IMR-90 (cell line): ENCODE measurements around the gene GCSH. TPM values are rescaled to one million over a fixed set of nuclear protein-coding genes. Genes with fewer than 3 reads are reported as not detected.

Experiments
- ATAC-seq: fragments of 200-7000 bp; cut with Tn5 transposase; 2 replicates; pipeline ENCODE4 v1.9.1; 2020; ENCODE audit warnings: low read depth, mild to moderate bottlenecking, moderate library complexity
- BruUV-seq: library from RNA; stranded (reverse); fragments of 400-500 nt; replicated peaks from 2 replicates; lab custom pipeline; 2021; lab: Mats Ljungman, UMichigan
- CTCF ChIA-PET: fragments of 300-600 bp; formaldehyde crosslinking; extraction: SDS; loops from one replicate; lab custom pipeline; 2021; ENCODE audit warnings: antibody characterized with exemption; lab: Yijun Ruan, JAX
- POLR2A ChIA-PET: fragments of 300-600 bp; sonication (Branson Sonifier 250); formaldehyde crosslinking; loops from one replicate; lab custom pipeline; 2022; ENCODE audit warnings: antibody characterized with exemption; ENCODE audit not compliant: unreplicated experiment; lab: Charles Lee
- DNase-seq: peaks from one replicate; pipeline ENCODE4 v3.0.0; 2013
- H2AFZ ChIP-seq: replicated peaks from 2 replicates; pipeline ENCODE3; 2013; ENCODE audit warnings: low read length, mild to moderate bottlenecking; ENCODE audit not compliant: poor library complexity
- H2AK5ac ChIP-seq: 2 replicates; pipeline ENCODE4 v1.6.1; 2013; ENCODE audit warnings: low read depth, low read length, inconsistent platforms
- H2AK9ac ChIP-seq: replicated peaks from 2 replicates; pipeline ENCODE3; 2013; ENCODE audit warnings: mild to moderate bottlenecking, low read depth, low read length, moderate library complexity; ENCODE audit not compliant: poor library complexity
- H2BK120ac ChIP-seq: 2 replicates; pipeline ENCODE4 v1.6.1; 2013; ENCODE audit warnings: low read depth, low read length, inconsistent platforms
- H2BK15ac ChIP-seq: 3 replicates; pipeline ENCODE4 v1.6.1; 2013; ENCODE audit warnings: low read depth, low read length, inconsistent platforms
- H2BK20ac ChIP-seq: 2 replicates; pipeline ENCODE4 v1.6.1; 2013; ENCODE audit warnings: low read depth, mild to moderate bottlenecking, inconsistent platforms, low read length, moderate library complexity
- H2BK5ac ChIP-seq: 2 replicates; pipeline ENCODE4 v1.6.1; 2013; ENCODE audit warnings: mild to moderate bottlenecking, low read depth, low read length, inconsistent platforms; ENCODE audit not compliant: poor library complexity, severe bottlenecking
- H3K14ac ChIP-seq: replicated peaks from 2 replicates; pipeline ENCODE4 v1.6.1; 2013; ENCODE audit warnings: low read depth, low read length, inconsistent platforms
- H3K18ac ChIP-seq: 2 replicates; pipeline ENCODE4 v1.6.1; 2013; ENCODE audit warnings: low read depth, low read length, control low read depth
- H3K23ac ChIP-seq: 2 replicates; pipeline ENCODE4 v1.6.1; 2013; ENCODE audit warnings: low read depth, low read length, inconsistent platforms
- H3K27ac ChIP-seq: 2 replicates; pipeline ENCODE4 v1.5.1; 2013; ENCODE audit warnings: mild to moderate bottlenecking, control low read depth, low read length; ENCODE audit not compliant: insufficient read depth
- H3K27me3 ChIP-seq: 2 replicates; pipeline ENCODE4 v1.6.1; 2013; ENCODE audit warnings: low read length; ENCODE audit not compliant: control insufficient read depth, insufficient read depth
- H3K36me3 ChIP-seq: 2 replicates; pipeline ENCODE4 v1.6.1; 2013; ENCODE audit warnings: low read length, mixed read lengths; ENCODE audit not compliant: control insufficient read depth, insufficient read depth
- H3K4ac ChIP-seq: 2 replicates; pipeline ENCODE4 v1.6.1; 2013; ENCODE audit warnings: low read depth, low read length, inconsistent platforms
- H3K4me1 ChIP-seq: 2 replicates; pipeline ENCODE4 v1.6.1; 2013; ENCODE audit warnings: low read length, mixed read lengths; ENCODE audit not compliant: control insufficient read depth, insufficient read depth
- H3K4me2 ChIP-seq: 2 replicates; pipeline ENCODE4 v1.6.1; 2013; ENCODE audit warnings: low read depth, mild to moderate bottlenecking, control low read depth, low read length, moderate library complexity
- H3K4me3 ChIP-seq: 2 replicates; pipeline ENCODE4 v1.5.1; 2013; ENCODE audit warnings: low read depth, mild to moderate bottlenecking, control low read depth, low read length, moderate library complexity; ENCODE audit not compliant: insufficient read depth
- H3K56ac ChIP-seq: 2 replicates; pipeline ENCODE4 v1.6.1; 2013; ENCODE audit warnings: low read length, inconsistent platforms; ENCODE audit not compliant: insufficient read depth; ENCODE audit errors: extremely low read depth
- H3K79me1 ChIP-seq, 2 experiments: 2 replicates each; pipeline ENCODE4 v1.6.1; 2013; ENCODE audit warnings: low read length in 2 of 2, inconsistent platforms in 1 of 2, low read depth in 1 of 2
- H3K9ac ChIP-seq: 2 replicates; pipeline ENCODE4 v1.6.1; 2013; ENCODE audit warnings: low read depth, low read length, control low read depth
- H3K9me1 ChIP-seq: 2 replicates; pipeline ENCODE4 v1.6.1; 2013; ENCODE audit warnings: low read length, inconsistent platforms; ENCODE audit not compliant: insufficient read depth
- H3K9me3 ChIP-seq: 2 replicates; pipeline ENCODE4 v1.6.1; 2013; ENCODE audit warnings: low read length; ENCODE audit not compliant: control insufficient read depth, insufficient read depth
- H4K20me1 ChIP-seq: 2 replicates; pipeline ENCODE4 v1.6.1; 2013; ENCODE audit warnings: low read length, inconsistent platforms; ENCODE audit not compliant: insufficient read depth
- H4K5ac ChIP-seq: 2 replicates; pipeline ENCODE4 v1.6.1; 2013; ENCODE audit warnings: mild to moderate bottlenecking, low read depth, low read length, control low read depth
- H4K8ac ChIP-seq, 2 experiments: 2 replicates each; pipeline ENCODE4 v1.6.1; 2013; ENCODE audit warnings: low read depth in 2 of 2, low read length in 2 of 2, control low read depth in 1 of 2, inconsistent platforms in 1 of 2
- H4K91ac ChIP-seq: 2 replicates; pipeline ENCODE4 v1.6.1; 2013; ENCODE audit warnings: low read depth, low read length, inconsistent platforms; ENCODE audit not compliant: insufficient read depth
- BHLHE40 ChIP-seq: fragments of 150-350 bp; IDR thresholded peaks from 2 replicates; pipeline ENCODE4 v1.6.1; 2016; ENCODE audit warnings: mild to moderate bottlenecking, low read depth, low read length
- CEBPB ChIP-seq: IDR thresholded peaks from 2 replicates; pipeline ENCODE4 v1.6.1; 2012; ENCODE audit warnings: low read depth, low read length, improper control_type of control experiment
- CHD1 ChIP-seq: IDR thresholded peaks from 2 replicates; pipeline ENCODE4 v1.6.1; 2012; ENCODE audit warnings: low read depth, low read length, improper control_type of control experiment
- FOS ChIP-seq: fragments of 150-350 bp; IDR thresholded peaks from 2 replicates; pipeline ENCODE4 v1.6.1; 2016; ENCODE audit warnings: low read depth, low read length
- MAFK ChIP-seq: IDR thresholded peaks from 2 replicates; pipeline ENCODE4 v1.6.1; 2012; ENCODE audit warnings: low read depth, low read length, improper control_type of control experiment
- MAZ ChIP-seq: IDR thresholded peaks from 2 replicates; pipeline ENCODE4 v1.6.1; 2012; ENCODE audit warnings: low read depth, mild to moderate bottlenecking, low read length, improper control_type of control experiment, moderate library complexity, borderline replicate concordance
- NFE2L2 ChIP-seq: fragments of 150-350 bp; IDR thresholded peaks from 2 replicates; pipeline ENCODE4 v1.6.1; 2016; ENCODE audit warnings: low read depth, mild to moderate bottlenecking, low read length
- POLR2A ChIP-seq: IDR thresholded peaks from 2 replicates; pipeline ENCODE4 v1.6.1; 2012; ENCODE audit warnings: mild to moderate bottlenecking, low read depth, low read length
- RCOR1 ChIP-seq: IDR thresholded peaks from 2 replicates; pipeline ENCODE4 v1.6.1; 2012; ENCODE audit warnings: mild to moderate bottlenecking, low read length, improper control_type of control experiment; ENCODE audit not compliant: insufficient replicate concordance
- RFX5 ChIP-seq: IDR thresholded peaks from 2 replicates; pipeline ENCODE4 v1.8.0; 2012; ENCODE audit warnings: low read depth, mild to moderate bottlenecking, low read length, moderate library complexity
- SMC3 ChIP-seq: fragments of 150-350 bp; IDR thresholded peaks from 2 replicates; pipeline ENCODE4 v1.6.1; 2016; ENCODE audit warnings: low read depth, mild to moderate bottlenecking, antibody characterized with exemption, low read length, moderate library complexity
- WGBS, 2 experiments: methylation state at CpG; one replicate each; pipeline versions ENCODE4 v1.1.5 to v1.1.7; 2013; ENCODE audit warnings: missing lambda C conversion rate in 2 of 2; ENCODE audit not compliant: insufficient read length in 1 of 2; ENCODE audit errors: extremely low coverage in 2 of 2; 5-methylcytosine and 5-hydroxymethylcytosine counted together
- dilution Hi-C: fragments of 300-500 bp; cut with HindIII; formaldehyde crosslinking; loops from one replicate; pipeline ENCODE4 v1.14.3; 2018; ENCODE audit warnings: low sequenced_read_pairs; ENCODE audit not compliant: unreplicated experiment
- in situ Hi-C: fragments of 300-500 bp; cut with MboI; formaldehyde crosslinking; loops from 3 replicates; pipeline ENCODE4 v1.14.3; 2019; ENCODE audit warnings: low sequenced_read_pairs, inconsistent platforms, mixed read lengths
- intact Hi-C: fragments of 100-400 bp; cut with micrococcal nuclease; formaldehyde crosslinking; loops from 2 replicates; pipeline ENCODE4 v1.10.0; 2022
- polyA plus RNA-seq, 3 experiments: library from polyadenylated mRNA; depleted of rRNA; stranded (reverse); fragments of >200 nt; gene quantifications; 2 replicates each; pipeline ENCODE4 v1.2.3, GENCODE V29; 2012; ENCODE audit warnings: low replicate concordance in 1 of 3
- total RNA-seq: library from RNA; depleted of rRNA; stranded (reverse); fragments of >200 nt; gene quantifications from 2 replicates; pipeline ENCODE4 v1.2.3, GENCODE V29; 2012
- TF ChIP-seq, protein P1 (sequence below): fragments of 150-350 bp; IDR thresholded peaks from 2 replicates; pipeline ENCODE4 v1.6.1; 2016; ENCODE audit warnings: low read depth, mild to moderate bottlenecking, low read length, moderate library complexity, borderline replicate concordance
- TF ChIP-seq, protein P2 (sequence below): conservative IDR thresholded peaks from 2 replicates; pipeline ENCODE4 v1.5.1; 2012; ENCODE audit warnings: mild to moderate bottlenecking, low read depth, low read length, improper control_type of control experiment
- TF ChIP-seq, protein P3 (sequence below): fragments of 150-350 bp; IDR thresholded peaks from 2 replicates; pipeline ENCODE4 v1.6.1; 2017; ENCODE audit warnings: mild to moderate bottlenecking, antibody characterized with exemption, low read length, low read depth

The GCSH gene
- total and polyA plus RNA-seq, 2 of the 4 experiments (the other 2 are of a cell fraction): 9.3 to 21.2 TPM

GRCh38 chr16:81138831-81139557, 42.8 kb upstream of the GCSH start (continued):
- no peak for TF ChIP-seq BHLHE40

DNA sequence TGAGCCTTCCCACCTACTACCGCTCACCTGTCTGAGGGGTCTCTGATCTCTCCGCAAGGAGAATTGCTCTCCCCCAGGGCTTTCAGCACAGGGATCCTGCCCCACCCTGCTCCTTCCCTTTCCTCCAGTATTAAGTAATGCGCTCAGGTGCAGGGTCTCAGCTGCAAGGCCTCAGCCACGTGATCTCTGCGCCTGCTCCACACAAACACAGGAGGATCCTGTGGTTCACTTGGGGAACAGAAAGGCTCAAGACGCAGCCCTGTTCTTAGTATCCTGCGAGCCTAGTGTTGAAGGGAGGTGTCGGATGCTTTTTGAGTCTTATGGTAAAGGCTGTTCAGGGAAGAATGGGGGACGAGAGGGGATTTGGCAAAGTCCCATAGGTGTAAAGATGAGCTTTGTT, 41.6 kb upstream of the GCSH start:
- ATAC-seq (no peak), DNase-seq (no peak)
- Histone ChIP-seq H3K4me1 (no peaks in the 10 kb centered on the region; the same call in 1 of the 2 replicates), H2AK9ac (no peak overlapping the region), H4K5ac (no peak overlapping the region), H3K14ac (no peak overlapping the region), H3K4ac (no peak overlapping the region), H3K9me1 (no peaks in the 10 kb centered on the region), H3K18ac (no peak overlapping the region), H2AFZ (no peak overlapping the region), H3K9me3 (no peaks in the 10 kb centered on the region), H3K36me3 (no peaks in the 10 kb centered on the region), H4K91ac (no peak overlapping the region), H3K79me1 (no peaks in the 10 kb centered on the region), H4K20me1 (no peaks in the 10 kb centered on the region), H2BK15ac (no peak overlapping the region), H3K23ac (no peak overlapping the region), H3K9ac (no peak overlapping the region), H3K27ac (no peak overlapping the region), H4K8ac (no peak overlapping the region), H3K27me3 (no peaks in the 10 kb centered on the region), H3K4me3 (no peak overlapping the region), H3K4me2 (no peak overlapping the region), H2AK5ac (no peak overlapping the region), H2BK120ac (no peak overlapping the region), H2BK5ac (no peak overlapping the region), H3K56ac (no peak overlapping the region), H2BK20ac (no peak overlapping the region)
- ChIA-PET CTCF (no interaction called here), POLR2A (no interaction called here)
- intact Hi-C loops: no loop called here
- dilution Hi-C loops: no loop called here
- in situ Hi-C loops: no loop called here
- WGBS, 2 experiments: no CpG with 5 or more reads among the region's 9 CpGs
- BruUV-seq: no TSS peak
- TF ChIP-seq, protein P1, sequence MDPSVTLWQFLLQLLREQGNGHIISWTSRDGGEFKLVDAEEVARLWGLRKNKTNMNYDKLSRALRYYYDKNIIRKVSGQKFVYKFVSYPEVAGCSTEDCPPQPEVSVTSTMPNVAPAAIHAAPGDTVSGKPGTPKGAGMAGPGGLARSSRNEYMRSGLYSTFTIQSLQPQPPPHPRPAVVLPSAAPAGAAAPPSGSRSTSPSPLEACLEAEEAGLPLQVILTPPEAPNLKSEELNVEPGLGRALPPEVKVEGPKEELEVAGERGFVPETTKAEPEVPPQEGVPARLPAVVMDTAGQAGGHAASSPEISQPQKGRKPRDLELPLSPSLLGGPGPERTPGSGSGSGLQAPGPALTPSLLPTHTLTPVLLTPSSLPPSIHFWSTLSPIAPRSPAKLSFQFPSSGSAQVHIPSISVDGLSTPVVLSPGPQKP: no peak
- TF ChIP-seq FOS: no peak
- TF ChIP-seq, protein P2, sequence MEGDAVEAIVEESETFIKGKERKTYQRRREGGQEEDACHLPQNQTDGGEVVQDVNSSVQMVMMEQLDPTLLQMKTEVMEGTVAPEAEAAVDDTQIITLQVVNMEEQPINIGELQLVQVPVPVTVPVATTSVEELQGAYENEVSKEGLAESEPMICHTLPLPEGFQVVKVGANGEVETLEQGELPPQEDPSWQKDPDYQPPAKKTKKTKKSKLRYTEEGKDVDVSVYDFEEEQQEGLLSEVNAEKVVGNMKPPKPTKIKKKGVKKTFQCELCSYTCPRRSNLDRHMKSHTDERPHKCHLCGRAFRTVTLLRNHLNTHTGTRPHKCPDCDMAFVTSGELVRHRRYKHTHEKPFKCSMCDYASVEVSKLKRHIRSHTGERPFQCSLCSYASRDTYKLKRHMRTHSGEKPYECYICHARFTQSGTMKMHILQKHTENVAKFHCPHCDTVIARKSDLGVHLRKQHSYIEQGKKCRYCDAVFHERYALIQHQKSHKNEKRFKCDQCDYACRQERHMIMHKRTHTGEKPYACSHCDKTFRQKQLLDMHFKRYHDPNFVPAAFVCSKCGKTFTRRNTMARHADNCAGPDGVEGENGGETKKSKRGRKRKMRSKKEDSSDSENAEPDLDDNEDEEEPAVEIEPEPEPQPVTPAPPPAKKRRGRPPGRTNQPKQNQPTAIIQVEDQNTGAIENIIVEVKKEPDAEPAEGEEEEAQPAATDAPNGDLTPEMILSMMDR: no peak
- TF ChIP-seq SMC3: no peak
- TF ChIP-seq RCOR1: no peak
- TF ChIP-seq RFX5: no peak
- TF ChIP-seq CEBPB: no peak
- no peak for TF ChIP-seq POLR2A
- TF ChIP-seq, protein P3, sequence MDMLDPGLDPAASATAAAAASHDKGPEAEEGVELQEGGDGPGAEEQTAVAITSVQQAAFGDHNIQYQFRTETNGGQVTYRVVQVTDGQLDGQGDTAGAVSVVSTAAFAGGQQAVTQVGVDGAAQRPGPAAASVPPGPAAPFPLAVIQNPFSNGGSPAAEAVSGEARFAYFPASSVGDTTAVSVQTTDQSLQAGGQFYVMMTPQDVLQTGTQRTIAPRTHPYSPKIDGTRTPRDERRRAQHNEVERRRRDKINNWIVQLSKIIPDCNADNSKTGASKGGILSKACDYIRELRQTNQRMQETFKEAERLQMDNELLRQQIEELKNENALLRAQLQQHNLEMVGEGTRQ: no peak
- no peak for TF ChIP-seq NFE2L2
- no peak for TF ChIP-seq MAFK
- no peak for TF ChIP-seq MAZ
- TF ChIP-seq CHD1: no peak
